Measurements from ENCODE around the gene EXOC1. TPM values are rescaled to one million over a fixed set of nuclear protein-coding genes. Genes with fewer than 3 reads are reported as not detected.

EXOC1 gene
- total and polyA plus RNA-seq, 4 donors: 4.2 to 18.0 (median 8.5) TPM

DNA sequence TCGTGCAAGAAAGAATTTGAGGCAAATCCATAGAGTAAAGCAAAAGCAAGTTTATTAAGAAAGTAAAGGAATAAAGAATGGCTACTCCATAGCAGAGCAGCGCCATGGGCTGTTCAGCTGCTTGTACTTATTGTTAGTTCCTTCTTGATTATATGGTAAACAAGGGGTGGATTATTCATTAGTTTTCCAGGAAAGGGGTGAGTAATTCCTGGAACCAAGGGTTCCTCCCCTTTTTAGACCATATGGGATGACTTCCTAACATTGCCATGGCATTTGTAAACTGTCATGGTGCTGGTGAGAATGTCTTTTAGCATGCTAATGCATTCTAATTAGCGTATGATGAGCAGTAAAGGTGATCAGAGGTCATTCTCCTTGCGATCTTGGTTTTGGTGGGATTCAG, 71.8 kb downstream of the EXOC1 start:
- Histone ChIP-seq H3K27ac (ENCODE audit: low read depth in 1 of 2, low read length in 2 of 2) (no peak overlapping the region), H3K9ac (ENCODE audit: low read depth in 1 of 2, low read length in 2 of 2) (no peak overlapping the region), H3K36me3 (ENCODE audit: control insufficient read depth in 4 of 4, insufficient read depth in 3 of 4, low read depth in 1 of 4, low read length in 3 of 4) (no peaks in the 10 kb centered on the region), H3K4me1 (ENCODE audit: control insufficient read depth in 4 of 4, insufficient read depth in 4 of 4, low read length in 3 of 4) (no peaks in the 10 kb centered on the region), H3K4me3 (ENCODE audit: low read depth in 1 of 3, low read length in 3 of 3) (no peak overlapping the region), H3K27me3 (ENCODE audit: control insufficient read depth in 4 of 4, insufficient read depth in 4 of 4, low read length in 3 of 4) (no peaks in the 10 kb centered on the region), H3K9me3 (ENCODE audit: control insufficient read depth in 4 of 4, low read length in 3 of 4) (peaks cover 0 to 7% (median 0%) of the 10 kb centered on the region in 4 donors)
- no peak for TF ChIP-seq JUND (IDR thresholded peaks at IDR 0.05)
- TF ChIP-seq, protein P1, sequence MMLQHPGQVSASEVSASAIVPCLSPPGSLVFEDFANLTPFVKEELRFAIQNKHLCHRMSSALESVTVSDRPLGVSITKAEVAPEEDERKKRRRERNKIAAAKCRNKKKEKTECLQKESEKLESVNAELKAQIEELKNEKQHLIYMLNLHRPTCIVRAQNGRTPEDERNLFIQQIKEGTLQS (IDR thresholded peaks at IDR 0.05): no peak
- TF ChIP-seq SP1 (IDR thresholded peaks at IDR 0.05): no peak
- TF ChIP-seq, protein P2, sequence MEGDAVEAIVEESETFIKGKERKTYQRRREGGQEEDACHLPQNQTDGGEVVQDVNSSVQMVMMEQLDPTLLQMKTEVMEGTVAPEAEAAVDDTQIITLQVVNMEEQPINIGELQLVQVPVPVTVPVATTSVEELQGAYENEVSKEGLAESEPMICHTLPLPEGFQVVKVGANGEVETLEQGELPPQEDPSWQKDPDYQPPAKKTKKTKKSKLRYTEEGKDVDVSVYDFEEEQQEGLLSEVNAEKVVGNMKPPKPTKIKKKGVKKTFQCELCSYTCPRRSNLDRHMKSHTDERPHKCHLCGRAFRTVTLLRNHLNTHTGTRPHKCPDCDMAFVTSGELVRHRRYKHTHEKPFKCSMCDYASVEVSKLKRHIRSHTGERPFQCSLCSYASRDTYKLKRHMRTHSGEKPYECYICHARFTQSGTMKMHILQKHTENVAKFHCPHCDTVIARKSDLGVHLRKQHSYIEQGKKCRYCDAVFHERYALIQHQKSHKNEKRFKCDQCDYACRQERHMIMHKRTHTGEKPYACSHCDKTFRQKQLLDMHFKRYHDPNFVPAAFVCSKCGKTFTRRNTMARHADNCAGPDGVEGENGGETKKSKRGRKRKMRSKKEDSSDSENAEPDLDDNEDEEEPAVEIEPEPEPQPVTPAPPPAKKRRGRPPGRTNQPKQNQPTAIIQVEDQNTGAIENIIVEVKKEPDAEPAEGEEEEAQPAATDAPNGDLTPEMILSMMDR (IDR thresholded peaks at IDR 0.05; ENCODE audit: low read depth, low read length, missing input control): no peak
- TF ChIP-seq EGR1 (IDR thresholded peaks at IDR 0.05; ENCODE audit: low read depth in 2 of 2): no peak
- no peak for TF ChIP-seq RAD21 (IDR thresholded peaks at IDR 0.05)
- TF ChIP-seq, protein P3, sequence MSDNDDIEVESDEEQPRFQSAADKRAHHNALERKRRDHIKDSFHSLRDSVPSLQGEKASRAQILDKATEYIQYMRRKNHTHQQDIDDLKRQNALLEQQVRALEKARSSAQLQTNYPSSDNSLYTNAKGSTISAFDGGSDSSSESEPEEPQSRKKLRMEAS (IDR thresholded peaks at IDR 0.05): no peak
- TF ChIP-seq HNF4G (IDR thresholded peaks at IDR 0.05): no peak
- no peak for TF ChIP-seq YY1 (IDR thresholded peaks at IDR 0.05)
- DNase-seq (ENCODE audit: low spot score): no peak
- 88% methylated on average over 4 of the region's 4 CpGs for WGBS

DNA sequence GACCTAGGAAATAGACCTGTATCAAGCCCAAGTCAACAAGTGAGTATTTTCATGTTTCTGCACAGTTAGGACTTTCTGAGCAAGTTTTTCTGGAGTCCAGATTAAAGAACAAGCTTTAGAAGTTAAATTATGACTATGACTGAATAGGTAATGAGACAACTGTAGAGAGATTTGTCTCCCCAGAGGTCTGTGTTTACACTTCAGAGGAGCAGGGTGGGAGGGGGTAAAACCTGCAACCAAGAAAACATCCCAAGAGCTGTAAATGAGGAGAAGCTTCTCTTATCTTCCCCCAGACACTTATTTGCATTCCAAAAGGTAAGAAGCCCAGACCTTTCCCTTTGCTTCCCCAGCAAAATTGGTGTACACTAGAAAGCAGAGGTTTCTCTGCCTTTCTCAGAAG, 73.2 kb downstream of the EXOC1 start:
- Histone ChIP-seq H3K4me3 (ENCODE audit: low read depth in 1 of 3, low read length in 3 of 3) (no peak overlapping the region), H3K27me3 (ENCODE audit: control insufficient read depth in 4 of 4, insufficient read depth in 4 of 4, low read length in 3 of 4) (no peaks in the 10 kb centered on the region), H3K27ac (ENCODE audit: low read depth in 1 of 2, low read length in 2 of 2) (no peak overlapping the region), H3K9me3 (ENCODE audit: control insufficient read depth in 4 of 4, low read length in 3 of 4) (peaks cover 0 to 7% (median 0%) of the 10 kb centered on the region in 4 donors), H3K4me1 (ENCODE audit: control insufficient read depth in 4 of 4, insufficient read depth in 4 of 4, low read length in 3 of 4) (no peaks in the 10 kb centered on the region), H3K36me3 (ENCODE audit: control insufficient read depth in 4 of 4, insufficient read depth in 3 of 4, low read depth in 1 of 4, low read length in 3 of 4) (no peaks in the 10 kb centered on the region), H3K9ac (ENCODE audit: low read depth in 1 of 2, low read length in 2 of 2) (no peak overlapping the region)
- TF ChIP-seq NR2F2 (IDR thresholded peaks at IDR 0.05): no peak
- TF ChIP-seq FOXA1 (IDR thresholded peaks at IDR 0.05): no peak
- TF ChIP-seq HNF4A (conservative IDR thresholded peaks at IDR 0.05): no peak
- TF ChIP-seq, protein P1 (IDR thresholded peaks at IDR 0.05): no peak
- no peak for TF ChIP-seq RAD21 (IDR thresholded peaks at IDR 0.05)
- no peak for TF ChIP-seq FOXA2 (IDR thresholded peaks at IDR 0.05)
- TF ChIP-seq, protein P4, sequence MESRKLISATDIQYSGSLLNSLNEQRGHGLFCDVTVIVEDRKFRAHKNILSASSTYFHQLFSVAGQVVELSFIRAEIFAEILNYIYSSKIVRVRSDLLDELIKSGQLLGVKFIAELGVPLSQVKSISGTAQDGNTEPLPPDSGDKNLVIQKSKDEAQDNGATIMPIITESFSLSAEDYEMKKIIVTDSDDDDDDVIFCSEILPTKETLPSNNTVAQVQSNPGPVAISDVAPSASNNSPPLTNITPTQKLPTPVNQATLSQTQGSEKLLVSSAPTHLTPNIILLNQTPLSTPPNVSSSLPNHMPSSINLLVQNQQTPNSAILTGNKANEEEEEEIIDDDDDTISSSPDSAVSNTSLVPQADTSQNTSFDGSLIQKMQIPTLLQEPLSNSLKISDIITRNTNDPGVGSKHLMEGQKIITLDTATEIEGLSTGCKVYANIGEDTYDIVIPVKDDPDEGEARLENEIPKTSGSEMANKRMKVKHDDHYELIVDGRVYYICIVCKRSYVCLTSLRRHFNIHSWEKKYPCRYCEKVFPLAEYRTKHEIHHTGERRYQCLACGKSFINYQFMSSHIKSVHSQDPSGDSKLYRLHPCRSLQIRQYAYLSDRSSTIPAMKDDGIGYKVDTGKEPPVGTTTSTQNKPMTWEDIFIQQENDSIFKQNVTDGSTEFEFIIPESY (IDR thresholded peaks at IDR 0.05): no peak
- TF ChIP-seq TAF1 (conservative IDR thresholded peaks at IDR 0.05): no peak
- TF ChIP-seq, protein P2 (IDR thresholded peaks at IDR 0.05; ENCODE audit: low read depth, low read length, missing input control): no peak
- TF ChIP-seq YY1 (IDR thresholded peaks at IDR 0.05): no peak
- TF ChIP-seq, protein P3 (IDR thresholded peaks at IDR 0.05): no peak
- no peak for TF ChIP-seq GABPA (IDR thresholded peaks at IDR 0.05 in 1 of 2, conservative IDR thresholded peaks at IDR 0.05 in 1 of 2)
- TF ChIP-seq RXRA (IDR thresholded peaks at IDR 0.05): no peak
- no peak for TF ChIP-seq HNF4G (IDR thresholded peaks at IDR 0.05)
- no peak for TF ChIP-seq JUND (IDR thresholded peaks at IDR 0.05)
- DNase-seq (ENCODE audit: low spot score): no peak

All from liver (tissue), 9 donors.